ENCODE results near the gene GTSF1L.
A peak's percentile ranks its signal among the peaks of the same experiment; 100 is the strongest.

GTSF1L gene

DNA sequence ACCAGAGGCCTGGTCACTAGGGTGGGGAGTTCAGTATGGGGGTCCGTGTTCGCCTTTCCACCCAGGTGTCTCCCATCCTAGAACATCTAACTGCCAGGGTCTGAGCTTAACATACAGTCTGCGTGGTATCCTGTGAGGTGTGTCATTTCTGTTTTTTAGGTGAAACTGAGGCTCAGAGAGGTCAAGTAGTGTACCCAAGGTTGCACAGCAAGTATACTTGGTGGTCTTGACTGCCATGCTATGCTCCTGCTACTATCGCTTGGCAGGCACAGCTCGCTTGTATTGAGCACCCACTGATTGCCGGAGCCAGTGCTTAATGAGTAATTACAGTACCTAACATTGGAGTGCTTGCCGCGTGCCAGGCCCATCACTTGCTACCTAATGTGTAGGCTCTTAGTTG, 26.2 kb downstream of the GTSF1L start:
- no peak overlapping the region; the same call in 1 of the 2 replicates for H3K27ac ChIP-seq
- TF ChIP-seq, protein P1, sequence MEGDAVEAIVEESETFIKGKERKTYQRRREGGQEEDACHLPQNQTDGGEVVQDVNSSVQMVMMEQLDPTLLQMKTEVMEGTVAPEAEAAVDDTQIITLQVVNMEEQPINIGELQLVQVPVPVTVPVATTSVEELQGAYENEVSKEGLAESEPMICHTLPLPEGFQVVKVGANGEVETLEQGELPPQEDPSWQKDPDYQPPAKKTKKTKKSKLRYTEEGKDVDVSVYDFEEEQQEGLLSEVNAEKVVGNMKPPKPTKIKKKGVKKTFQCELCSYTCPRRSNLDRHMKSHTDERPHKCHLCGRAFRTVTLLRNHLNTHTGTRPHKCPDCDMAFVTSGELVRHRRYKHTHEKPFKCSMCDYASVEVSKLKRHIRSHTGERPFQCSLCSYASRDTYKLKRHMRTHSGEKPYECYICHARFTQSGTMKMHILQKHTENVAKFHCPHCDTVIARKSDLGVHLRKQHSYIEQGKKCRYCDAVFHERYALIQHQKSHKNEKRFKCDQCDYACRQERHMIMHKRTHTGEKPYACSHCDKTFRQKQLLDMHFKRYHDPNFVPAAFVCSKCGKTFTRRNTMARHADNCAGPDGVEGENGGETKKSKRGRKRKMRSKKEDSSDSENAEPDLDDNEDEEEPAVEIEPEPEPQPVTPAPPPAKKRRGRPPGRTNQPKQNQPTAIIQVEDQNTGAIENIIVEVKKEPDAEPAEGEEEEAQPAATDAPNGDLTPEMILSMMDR (conservative IDR thresholded peaks at IDR 0.05; ENCODE audit: low read depth), result no peak
- CTCF ChIA-PET, result no interaction called here
- POLR2A ChIA-PET (ENCODE audit: low non-redundant PET), result no interaction called here
- DNase-seq (ENCODE audit: low spot score), result no peak

DNA sequence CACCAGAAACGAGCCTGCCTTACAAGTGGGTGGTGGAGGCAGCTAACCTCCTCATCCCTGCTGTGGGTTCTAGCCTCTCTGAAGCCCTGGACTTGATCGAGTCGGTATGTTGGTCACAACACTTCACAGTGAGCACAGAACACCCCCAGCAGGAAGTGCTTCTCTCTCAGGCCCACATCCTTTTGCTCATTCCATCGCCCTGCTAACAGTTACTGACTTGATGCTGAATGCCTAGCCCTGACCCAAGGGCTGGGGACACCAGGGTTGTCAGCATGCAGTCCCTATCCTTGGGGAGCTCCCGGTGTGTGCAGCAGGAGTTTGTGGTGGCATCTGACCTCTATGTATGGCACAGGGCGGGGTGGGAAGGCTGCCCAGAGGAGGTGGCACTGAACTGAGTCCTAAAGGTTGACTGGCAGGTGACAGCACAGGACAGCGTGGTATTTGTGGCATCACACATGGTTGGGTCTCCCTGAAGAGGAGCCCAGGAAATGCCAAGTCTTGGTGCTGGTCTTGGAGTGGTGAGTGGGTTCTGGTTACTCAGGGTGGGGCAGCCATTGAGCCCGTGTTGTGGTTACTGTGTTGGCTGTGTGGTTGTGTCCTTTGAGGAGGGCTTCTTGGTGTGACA, 26.7 kb downstream of the GTSF1L start:
- no peak overlapping the region; the same call in 1 of the 2 replicates for H3K27ac ChIP-seq
- TF ChIP-seq, protein P1 (conservative IDR thresholded peaks at IDR 0.05; ENCODE audit: low read depth), result no peak
- CTCF ChIA-PET, result no interaction called here
- no peak for DNase-seq (ENCODE audit: low spot score)
- POLR2A ChIA-PET (ENCODE audit: low non-redundant PET), result no interaction called here

DNA sequence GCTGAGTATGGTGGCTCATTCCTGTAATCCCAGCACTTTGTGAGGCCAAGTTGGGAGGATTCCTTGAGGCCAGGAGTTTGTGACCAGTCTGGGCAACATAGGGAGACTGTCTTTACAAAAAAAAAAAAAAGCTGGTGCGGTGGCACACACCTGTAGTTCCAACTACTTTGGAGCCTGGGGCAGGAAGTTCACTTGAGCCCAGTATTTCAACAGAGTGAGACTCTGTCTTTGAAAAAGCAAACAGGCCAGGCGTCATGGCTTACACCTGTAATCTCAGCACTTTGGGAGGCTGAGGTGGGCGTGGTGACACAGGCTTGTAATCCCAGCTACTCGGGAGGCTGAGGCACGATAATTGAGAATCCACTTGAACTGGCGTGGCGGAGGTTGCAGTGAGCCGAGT, 31.2 kb downstream of the GTSF1L start:
- ChIA-PET POLR2A (ENCODE audit: low non-redundant PET) (no interaction called here), CTCF (no interaction called here)
- H3K27ac ChIP-seq, result no peak overlapping the region
- TF ChIP-seq, protein P1 (conservative IDR thresholded peaks at IDR 0.05; ENCODE audit: low read depth), result no peak
- no peak for DNase-seq (ENCODE audit: low spot score)

DNA sequence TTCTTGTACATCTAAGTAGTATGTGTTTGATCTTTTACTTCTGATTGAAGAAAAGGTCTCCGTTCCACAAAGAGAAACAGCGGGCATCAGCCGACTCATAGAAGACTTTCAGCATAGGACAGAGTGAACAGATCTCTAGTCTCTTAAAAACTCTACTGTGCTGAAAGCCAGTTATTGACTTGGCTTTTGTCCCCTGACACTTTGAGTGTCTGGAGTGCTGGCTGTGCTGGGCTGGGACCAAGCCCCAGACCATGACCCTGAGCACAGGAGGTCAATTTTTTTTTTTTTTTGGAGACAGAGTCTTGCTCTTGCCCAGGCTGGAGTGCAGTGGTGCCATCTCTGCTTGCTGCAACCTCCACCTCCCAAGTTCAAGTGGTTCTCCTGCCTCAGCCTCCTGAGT, 32.0 kb downstream of the GTSF1L start:
- no peak for DNase-seq (ENCODE audit: low spot score)
- H3K27ac ChIP-seq, result no peak overlapping the region
- CTCF ChIA-PET, result no interaction called here
- POLR2A ChIA-PET (ENCODE audit: low non-redundant PET), result no interaction called here
- TF ChIP-seq, protein P1 (conservative IDR thresholded peaks at IDR 0.05; ENCODE audit: low read depth), result no peak

DNA sequence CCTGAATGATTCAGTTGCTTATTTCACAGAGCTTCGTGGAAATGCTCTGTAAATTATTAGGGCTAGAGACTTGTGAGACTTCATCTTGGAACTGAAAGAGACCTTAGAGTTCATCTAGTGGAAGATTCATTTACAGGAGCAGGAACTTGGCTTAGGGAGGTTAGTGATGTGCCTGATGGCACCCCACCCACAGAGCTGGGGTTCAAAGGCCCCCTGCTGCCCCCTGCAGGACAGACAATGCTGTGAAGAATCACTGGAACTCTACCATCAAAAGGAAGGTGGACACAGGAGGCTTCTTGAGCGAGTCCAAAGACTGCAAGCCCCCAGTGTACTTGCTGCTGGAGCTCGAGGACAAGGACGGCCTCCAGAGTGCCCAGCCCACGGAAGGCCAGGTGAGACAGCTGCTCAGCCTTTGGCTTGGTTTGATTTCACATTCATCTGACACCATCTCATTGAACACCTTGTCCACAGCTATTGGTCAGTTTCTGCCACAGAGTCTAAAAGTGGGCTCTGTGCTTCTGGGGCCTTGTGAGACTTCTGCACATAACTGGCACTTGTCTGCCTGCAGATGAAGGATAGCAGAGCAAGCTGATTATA, 34.8 kb downstream of the GTSF1L start:
- CTCF ChIA-PET, result interaction anchor here (0.5 to 2.5 kb wide), 17 partner anchors 11 to 429 kb away, joined by 3 to 12 read pairs (median 3); no protein-coding TSS in a partner anchor
- POLR2A ChIA-PET (ENCODE audit: low non-redundant PET), result no interaction called here
- peak; percentile 68 for DNase-seq (ENCODE audit: low spot score)
- TF ChIP-seq, protein P1 (conservative IDR thresholded peaks at IDR 0.05; ENCODE audit: low read depth), result peak; percentile 69
- no peak overlapping the region for H3K27ac ChIP-seq

DNA sequence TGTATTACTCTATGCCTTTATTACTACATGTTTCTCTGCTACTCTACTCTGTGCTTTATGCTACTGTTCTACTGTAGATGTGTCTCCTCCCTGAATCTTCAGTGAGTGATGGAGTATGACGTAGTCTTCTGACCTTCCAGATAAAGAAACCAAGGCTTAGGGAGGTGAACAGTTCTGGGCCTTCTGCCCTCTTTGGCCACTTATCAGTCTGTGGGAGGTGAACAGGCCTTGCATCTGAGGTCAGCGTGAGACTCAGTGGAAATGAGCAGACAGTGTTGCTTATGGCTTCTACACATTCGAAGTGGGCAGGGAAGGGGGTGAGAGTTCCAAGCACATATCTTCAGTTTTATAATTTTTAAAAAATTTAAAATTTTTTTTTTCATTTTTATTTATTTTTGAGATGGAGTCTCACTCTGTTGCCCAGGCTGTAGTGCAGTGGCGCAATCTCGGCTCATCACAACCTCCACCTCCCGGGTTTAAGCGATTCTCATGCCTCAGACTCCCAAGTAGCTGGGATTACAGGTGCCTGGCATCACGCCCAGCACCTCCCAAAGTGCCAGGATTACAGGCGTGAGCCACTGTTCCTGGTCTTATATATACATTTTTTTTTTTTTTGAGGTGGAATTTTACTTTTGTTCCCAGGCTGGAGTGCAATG, 35.7 kb downstream of the GTSF1L start:
- TF ChIP-seq, protein P1 (conservative IDR thresholded peaks at IDR 0.05; ENCODE audit: low read depth), result no peak
- H3K27ac ChIP-seq, result no peak overlapping the region
- POLR2A ChIA-PET (ENCODE audit: low non-redundant PET), result no interaction called here
- CTCF ChIA-PET, result interaction anchor here (0.6 to 2.5 kb wide), 9 partner anchors 10 to 281 kb away, joined by 3 to 12 read pairs (median 3); no protein-coding TSS in a partner anchor
- DNase-seq (ENCODE audit: low spot score), result no peak

Measured in RWPE1 (cell line).